NCI-H345 (cell line): ENCODE data around the gene BAIAP2L1.

Source experiments
- DNase-seq: peaks from one replicate; lab custom pipeline; 2025; lab: John Stamatoyannopoulos, UW

The BAIAP2L1 gene

GRCh38 chr7:98276241-98276761, 124.6 kb downstream of the BAIAP2L1 start:
- DNase-seq, result no peak

- DNase-seq, result no peak
These were observed 133.6 kb downstream of the BAIAP2L1 start for GRCh38 chr7:98267303-98267702.

- DNase-seq, result no peak
These were observed 134.1 kb downstream of the BAIAP2L1 start for GRCh38 chr7:98266840-98267239.

GRCh38 chr7:98265841-98266271, 135.0 kb downstream of the BAIAP2L1 start:
- DNase-seq, result no peak

- no peak for DNase-seq
These were observed 143.2 kb downstream of the BAIAP2L1 start for GRCh38 chr7:98257701-98258100.

- no peak for DNase-seq
These were observed 144.5 kb downstream of the BAIAP2L1 start for GRCh38 chr7:98256431-98256830.

GRCh38 chr7:98254951-98255610, 145.8 kb downstream of the BAIAP2L1 start:
- no peak for DNase-seq

- no peak for DNase-seq
These were observed 146.4 kb downstream of the BAIAP2L1 start for GRCh38 chr7:98254516-98254915.

GRCh38 chr7:98252425-98253054, 148.3 kb downstream of the BAIAP2L1 start:
- no peak for DNase-seq

- peak; percentile 90 for DNase-seq
These were observed 149.1 kb downstream of the BAIAP2L1 start, which contains the start of gene TECPR1 for GRCh38 chr7:98251601-98252424. TSS of gene TECPR1 (minus strand) at chr7:98252232. CDS start at chr7:98246146, 6,086 bp downstream.

GRCh38 chr7:98251231-98251600, 149.7 kb downstream of the BAIAP2L1 start:
- no peak for DNase-seq

GRCh38 chr7:98250789-98251188, 150.1 kb downstream of the BAIAP2L1 start:
- DNase-seq, result no peak

- no peak for DNase-seq
These were observed 151.8 kb downstream of the BAIAP2L1 start for GRCh38 chr7:98249106-98249505.

- no peak for DNase-seq
These were observed 152.7 kb downstream of the BAIAP2L1 start for GRCh38 chr7:98248156-98248555.

GRCh38 chr7:98244871-98245270, 156.0 kb downstream of the BAIAP2L1 start:
- no peak for DNase-seq

GRCh38 chr7:98242934-98243333, 158.0 kb downstream of the BAIAP2L1 start:
- DNase-seq, result no peak

- no peak for DNase-seq
These were observed 158.5 kb downstream of the BAIAP2L1 start for GRCh38 chr7:98242342-98242741.

- no peak for DNase-seq
These were observed 159.1 kb downstream of the BAIAP2L1 start for GRCh38 chr7:98241674-98242241.
